Heart left ventricle (tissue), 16 donors: ENCODE measurements around the gene RPS6KA2. TPM values are rescaled to one million over a fixed set of nuclear protein-coding genes. Genes with fewer than 3 reads are reported as not detected.

ENCODE experiments used
- ATAC-seq, 4 donors: fragments of 200-7000 bp; cut with Tn5 transposase; one replicate each; pipeline ENCODE4 v1.9.1; 2020 to 2022; ENCODE audit warnings: moderate library complexity in 4 of 4, mild to moderate bottlenecking in 3 of 4, moderate number of reproducible peaks in 1 of 4
- DNase-seq, 5 donors: peaks; one replicate each; pipeline ENCODE4 v3.0.0-alpha.2; 2020
- H3K27ac ChIP-seq, 12 donors: fragments of 200-600 bp; sonication (generic) in 4 of 12; one replicate each; pipeline versions ENCODE4 v1.5.0 to v1.8.0; 2016 to 2022; ENCODE audit warnings: mild to moderate bottlenecking in 2 of 12
- H3K27me3 ChIP-seq, 9 donors: fragments of 200-600 bp; sonication (generic) in 2 of 9; one replicate each; pipeline versions ENCODE4 v1.5.1 to v1.8.0; 2016 to 2022; ENCODE audit warnings: mild to moderate bottlenecking in 3 of 9
- H3K36me3 ChIP-seq, 9 donors: fragments of 200-600 bp; sonication (generic) in 2 of 9; one replicate each; pipeline versions ENCODE4 v1.5.0 to v1.8.0; 2018 to 2022; ENCODE audit warnings: mild to moderate bottlenecking in 2 of 9
- H3K4me1 ChIP-seq, 12 donors: fragments of 200-600 bp; sonication (generic) in 4 of 12; one replicate each; pipeline versions ENCODE4 v1.5.0 to v1.8.0; 2016 to 2022; ENCODE audit warnings: mild to moderate bottlenecking in 3 of 12
- H3K4me3 ChIP-seq, 12 donors: fragments of 200-600 bp; sonication (generic) in 4 of 12; one replicate each; pipeline versions ENCODE4 v1.5.0 to v1.8.0; 2017 to 2022; ENCODE audit warnings: mild to moderate bottlenecking in 9 of 12, moderate library complexity in 4 of 12
- H3K9me3 ChIP-seq, 12 donors: fragments of 200-600 bp; sonication (generic) in 4 of 12; one replicate each; pipeline versions ENCODE4 v1.5.0 to v1.8.0; 2016 to 2022; ENCODE audit warnings: mild to moderate bottlenecking in 1 of 12
- CTCF ChIP-seq, 12 donors: fragments of 200-600 bp; sonication (generic) in 4 of 12; IDR thresholded peaks; one replicate each; pipeline versions ENCODE4 v1.5.0 to v1.8.0; 2018 to 2022; ENCODE audit warnings: antibody characterized with exemption in 12 of 12, mild to moderate bottlenecking in 5 of 12
- POLR2A ChIP-seq, 2 donors: fragments of 450-650 bp; IDR thresholded peaks; one replicate each; pipeline ENCODE4 v1.6.1; 2017; ENCODE audit warnings: antibody characterized with exemption in 2 of 2, mild to moderate bottlenecking in 2 of 2, moderate library complexity in 2 of 2
- WGBS, 4 donors: extraction: QIAGEN DNeasy Blood & Tissue Kit in 2 of 4; methylation state at CpG; one replicate each; pipeline versions ENCODE4 v1.1.5 to v1.1.7; 2013 to 2018; 5-methylcytosine and 5-hydroxymethylcytosine counted together
- intact Hi-C, 10 donors: fragments of 100-400 bp; cut with DNase I; formaldehyde crosslinking; loops; one replicate each; pipeline versions ENCODE4 v1.11.1 to v1.14.2; 2022
- polyA plus RNA-seq, 2 donors: library from polyadenylated mRNA; stranded (reverse); fragments of 200-250 nt; gene quantifications; one replicate each; pipeline ENCODE4 v1.2.3, GENCODE V29; 2013
- total RNA-seq, 9 donors: library from RNA; depleted of rRNA in 2 of 9; stranded (reverse); fragments of >200 nt in 2 of 9; fragmentation: NEBNext Ultra II Directional in 3 of 9; extraction: Animal tissue kit (Norgen Biotek cat#: 25700) in 3 of 9; gene quantifications; one replicate each; pipeline versions ENCODE4 v1.1.0 to v1.2.4, GENCODE V29; 2016 to 2023
- donor health status: ischemic (EF 13 %, LVEDD 7.1; RV severe dilation, severe dysfunction).
- donor health status: healthy with polysubstance abuse.
- donor health status: DM: no; HTN: yes; CAD: no.
- donor health status: DM: no; HTN: no; CAD: no.
- donor health status: ischemic (EF 25% LVEDD 6.9; RV normal size, moderate dysfunction).
- donor health status: ischemic (EF 25% LVEDD 5.7; RV mildly dilated, moderate dysfunction).
- donor health status: healthy.
- donor health status: DM: yes; HTN: yes; CAD: no.
- donor health status: ischemic (EF 35%, LVEDD 5.7; RV mildly dilated, moderate dysfunction).
- donor health status: nonischemic (EF 11% LVEDD 7.7; RV severe dilation, severe dysfunction).
- donor health status: DM: yes; HTN: yes; CAD: no.
- donor health status: PGD.
- donor health status: ischemic (EF 29% LVEDD 5.4; RV normal size, mild dysfunction).
- donor health status: nonischemic (EF 23%, LVEDD 6.1; RV moderate dilation, normal function).

Gene RPS6KA2
- total and polyA plus RNA-seq, 11 donors: 23.0 to 171 (median 91.6) TPM

GRCh38 chr6:166626177-166627032 lies 646 bp downstream of the RPS6KA2 start:
- DNase-seq (peak in 2 of 5 donors; percentile 35 to 58), ATAC-seq (no peak)
- H3K4me1 ChIP-seq: peaks cover 6 to 71% (median 35%) of the 10 kb centered on the region in 12 donors
- peak overlapping the region; percentile 72 to 94 (median 82) for H3K27ac ChIP-seq
- intact Hi-C loops: loop anchor here (2.0 to 10.0 kb wide), 12 partner anchors 39 to 139 kb away; partner anchors contain the start of gene RAMACL (in 1 of the 10)
- no peaks in the 10 kb centered on the region for H3K36me3 ChIP-seq
- H3K27me3 ChIP-seq: no peaks in the 10 kb centered on the region
- no peaks in the 10 kb centered on the region for H3K9me3 ChIP-seq
- TF ChIP-seq POLR2A (IDR thresholded peaks at IDR 0.05) (no peak), CTCF (IDR thresholded peaks at IDR 0.05) (no peak)
- 1 to 2% (median 2%) methylated on average over 28 to 66 of the region's 66 CpGs for WGBS, 4 donors
- H3K4me3 ChIP-seq: peak overlapping the region; percentile 58 to 96 (median 90)

GRCh38 chr6:166625356-166625755 lies 1.7 kb downstream of the RPS6KA2 start:
- peak overlapping the region in 10 of 12 donors; percentile 72 to 94 (median 82) for H3K27ac ChIP-seq
- H3K36me3 ChIP-seq: no peaks in the 10 kb centered on the region
- ATAC-seq: no peak
- TF ChIP-seq CTCF (IDR thresholded peaks at IDR 0.05) (no peak), POLR2A (IDR thresholded peaks at IDR 0.05) (no peak)
- no peaks in the 10 kb centered on the region for H3K9me3 ChIP-seq
- H3K4me1 ChIP-seq: peaks cover 11 to 74% (median 45%) of the 10 kb centered on the region in 12 donors
- intact Hi-C loops: loop anchor here (5.0 to 10.0 kb wide), 9 partner anchors 38 to 138 kb away; partner anchors contain the start of gene RAMACL (in 1 of the 10)
- peak in 1 of 5 donors; percentile 41 for DNase-seq
- H3K27me3 ChIP-seq: no peaks in the 10 kb centered on the region
- peak overlapping the region in 10 of 12 donors; percentile 69 to 96 (median 90) for H3K4me3 ChIP-seq
- WGBS, 4 donors: 26 to 45% (median 27%) methylated on average over 5 of the region's 5 CpGs

GRCh38 chr6:166624275-166624674 lies 2.8 kb downstream of the RPS6KA2 start:
- H3K27ac ChIP-seq: peak overlapping the region in 11 of 12 donors; percentile 1 to 94 (median 27)
- no peaks in the 10 kb centered on the region for H3K27me3 ChIP-seq
- H3K36me3 ChIP-seq: no peaks in the 10 kb centered on the region
- peak in 1 of 5 donors; percentile 68 for DNase-seq
- no peak overlapping the region for H3K4me3 ChIP-seq
- ATAC-seq: peak in 3 of 4 donors; percentile 3 to 15 (median 4)
- WGBS, 4 donors: 39 to 56% (median 43%) methylated on average over 4 of the region's 4 CpGs
- no peak for TF ChIP-seq POLR2A (IDR thresholded peaks at IDR 0.05)
- no peak for TF ChIP-seq CTCF (IDR thresholded peaks at IDR 0.05)
- H3K9me3 ChIP-seq: no peaks in the 10 kb centered on the region
- H3K4me1 ChIP-seq: peaks cover 19 to 75% (median 54%) of the 10 kb centered on the region in 12 donors
- intact Hi-C loops: loop anchor here in 2 of 10 donors (10.0 kb wide), 1 partner anchor 69 kb away; no protein-coding TSS in a partner anchor

- DNase-seq (no peak), ATAC-seq (no peak)
- peaks cover 18 to 72% (median 47%) of the 10 kb centered on the region in 12 donors for H3K4me1 ChIP-seq
- intact Hi-C loops: loop anchor here in 2 of 10 donors (10.0 kb wide), 1 partner anchor 69 kb away; no protein-coding TSS in a partner anchor
- WGBS, 4 donors: 66 to 86% (median 79%) methylated on average over 4 to 5 of the region's 5 CpGs
- H3K27me3 ChIP-seq: no peaks in the 10 kb centered on the region
- TF ChIP-seq POLR2A (IDR thresholded peaks at IDR 0.05): no peak
- no peak for TF ChIP-seq CTCF (IDR thresholded peaks at IDR 0.05)
- no peak overlapping the region for H3K4me3 ChIP-seq
- H3K36me3 ChIP-seq: peaks cover 0 to 6% (median 3%) of the 10 kb centered on the region in 9 donors
- H3K27ac ChIP-seq: peak overlapping the region in 5 of 12 donors; percentile 1 to 94 (median 53)
- H3K9me3 ChIP-seq: no peaks in the 10 kb centered on the region
These were observed 3.7 kb downstream of the RPS6KA2 start for GRCh38 chr6:166623318-166623717.
